ENCODE measurements around the gene RTRAF.

- TF ChIP-seq, protein P1, sequence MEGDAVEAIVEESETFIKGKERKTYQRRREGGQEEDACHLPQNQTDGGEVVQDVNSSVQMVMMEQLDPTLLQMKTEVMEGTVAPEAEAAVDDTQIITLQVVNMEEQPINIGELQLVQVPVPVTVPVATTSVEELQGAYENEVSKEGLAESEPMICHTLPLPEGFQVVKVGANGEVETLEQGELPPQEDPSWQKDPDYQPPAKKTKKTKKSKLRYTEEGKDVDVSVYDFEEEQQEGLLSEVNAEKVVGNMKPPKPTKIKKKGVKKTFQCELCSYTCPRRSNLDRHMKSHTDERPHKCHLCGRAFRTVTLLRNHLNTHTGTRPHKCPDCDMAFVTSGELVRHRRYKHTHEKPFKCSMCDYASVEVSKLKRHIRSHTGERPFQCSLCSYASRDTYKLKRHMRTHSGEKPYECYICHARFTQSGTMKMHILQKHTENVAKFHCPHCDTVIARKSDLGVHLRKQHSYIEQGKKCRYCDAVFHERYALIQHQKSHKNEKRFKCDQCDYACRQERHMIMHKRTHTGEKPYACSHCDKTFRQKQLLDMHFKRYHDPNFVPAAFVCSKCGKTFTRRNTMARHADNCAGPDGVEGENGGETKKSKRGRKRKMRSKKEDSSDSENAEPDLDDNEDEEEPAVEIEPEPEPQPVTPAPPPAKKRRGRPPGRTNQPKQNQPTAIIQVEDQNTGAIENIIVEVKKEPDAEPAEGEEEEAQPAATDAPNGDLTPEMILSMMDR (IDR thresholded peaks at IDR 0.05 in 4 of 5, conservative IDR thresholded peaks at IDR 0.05 in 1 of 5), result no peak
- TF ChIP-seq POLR2A (IDR thresholded peaks at IDR 0.05), result no peak
Measured at GRCh38 chr14:52018252-52018651, 28.9 kb downstream of the RTRAF start.

Measured in gastrocnemius medialis (tissue), 4 donors.